ENCODE results near the gene UBE2Q2.
"Not testable (repeated sequence)": the region's sequence is repeated elsewhere in the genome, so short reads cannot be mapped to it uniquely, and the experiment has no call there.

Gene UBE2Q2

GRCh38 chr15:75842722-75843677 is at the start of gene UBE2Q2:
Gene UBE2Q2 (plus strand): TSS chr15:75843447. CDS start chr15:75843667, 220 bp downstream.
- DNase-seq, result peak; percentile 63

GRCh38 chr15:75796321-75796720 is 46.9 kb upstream of the UBE2Q2 start:
- no peak for DNase-seq

DNA sequence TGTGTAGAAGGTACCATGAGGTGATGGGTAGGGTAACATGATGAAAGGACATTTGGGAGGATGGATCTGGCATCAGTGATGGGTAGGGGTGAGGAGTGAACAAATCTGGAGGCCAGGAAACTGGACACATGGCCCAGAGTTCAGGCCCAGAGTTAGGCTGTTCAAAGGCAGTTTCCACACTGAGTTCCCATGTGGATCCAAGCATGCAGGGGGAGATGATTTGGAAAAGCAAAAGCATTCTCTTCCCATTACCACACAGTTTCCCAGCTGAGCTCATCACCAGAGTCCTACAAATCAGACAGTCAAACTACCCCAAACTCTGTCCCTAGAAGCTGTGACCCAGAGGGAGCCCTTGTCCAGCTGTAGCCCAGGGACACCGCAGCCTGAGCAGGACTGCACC is 46.1 kb upstream of the UBE2Q2 start:
- DNase-seq, result not testable (repeated sequence)

- DNase-seq, result no peak
Observed at GRCh38 chr15:75799190-75799589, 44.1 kb upstream of the UBE2Q2 start.

DNA sequence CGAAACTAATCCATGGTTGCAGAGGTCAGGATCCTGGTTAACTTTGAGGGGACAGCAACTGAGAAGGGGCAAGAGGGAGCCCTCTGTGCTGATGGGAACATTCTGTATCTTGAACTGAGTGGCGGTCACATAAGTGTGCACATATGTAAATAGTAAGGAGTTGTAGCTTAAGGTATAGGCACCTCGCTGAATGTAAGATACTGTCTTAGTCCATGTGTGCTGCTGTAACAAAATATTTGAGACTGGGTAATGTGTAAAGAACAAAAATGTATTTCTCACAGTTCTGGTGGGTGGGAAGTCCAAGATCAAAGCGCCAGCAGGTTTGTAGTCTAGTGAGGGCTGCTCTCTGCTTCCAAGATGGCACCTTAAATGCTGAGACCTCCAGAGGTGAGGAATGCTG is 42.8 kb upstream of the UBE2Q2 start:
- DNase-seq, result not testable (repeated sequence)

DNA sequence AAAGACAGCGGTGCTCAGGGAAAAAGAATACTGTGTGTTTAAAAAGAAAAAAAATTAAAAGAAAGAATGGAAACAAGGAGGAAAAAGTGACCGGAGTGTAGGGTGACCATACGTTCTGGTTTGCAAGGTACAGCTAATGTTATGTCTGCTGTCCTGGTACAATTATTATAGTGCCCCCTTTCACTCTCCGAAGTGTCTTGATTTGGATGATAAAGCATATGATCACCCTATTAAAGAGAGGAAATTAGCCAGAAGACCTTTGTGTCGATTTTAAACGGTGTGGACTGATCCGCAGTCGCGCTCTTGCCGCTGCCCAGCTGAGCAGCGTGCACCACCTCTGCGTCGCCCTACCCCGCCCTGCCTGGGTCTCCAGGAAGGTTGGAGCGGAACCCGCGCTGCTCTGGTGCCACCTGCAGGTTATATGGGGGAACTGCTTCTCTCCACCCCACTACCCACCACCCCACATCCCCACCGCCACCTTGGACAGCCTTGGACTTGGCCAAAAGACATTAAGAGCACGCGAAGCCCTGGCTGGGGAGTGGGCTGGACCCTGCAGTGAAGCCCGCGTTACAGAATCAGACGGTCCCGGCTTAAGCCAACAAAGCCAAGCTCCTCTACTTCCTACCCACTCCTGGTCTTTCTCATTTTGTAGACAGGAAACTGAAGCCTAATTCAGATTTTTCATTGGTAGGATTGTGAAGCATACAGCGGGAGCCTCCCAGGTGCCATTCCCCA is 41.2 kb upstream of the UBE2Q2 start:
- DNase-seq, result peak; percentile 64

- not testable (repeated sequence) for DNase-seq
Observed at GRCh38 chr15:75807486-75807885, 35.8 kb upstream of the UBE2Q2 start.

GRCh38 chr15:75808009-75808408 is 35.2 kb upstream of the UBE2Q2 start:
- DNase-seq, result not testable (repeated sequence)

GRCh38 chr15:75808563-75808962 is 34.7 kb upstream of the UBE2Q2 start:
- DNase-seq, result no peak

DNA sequence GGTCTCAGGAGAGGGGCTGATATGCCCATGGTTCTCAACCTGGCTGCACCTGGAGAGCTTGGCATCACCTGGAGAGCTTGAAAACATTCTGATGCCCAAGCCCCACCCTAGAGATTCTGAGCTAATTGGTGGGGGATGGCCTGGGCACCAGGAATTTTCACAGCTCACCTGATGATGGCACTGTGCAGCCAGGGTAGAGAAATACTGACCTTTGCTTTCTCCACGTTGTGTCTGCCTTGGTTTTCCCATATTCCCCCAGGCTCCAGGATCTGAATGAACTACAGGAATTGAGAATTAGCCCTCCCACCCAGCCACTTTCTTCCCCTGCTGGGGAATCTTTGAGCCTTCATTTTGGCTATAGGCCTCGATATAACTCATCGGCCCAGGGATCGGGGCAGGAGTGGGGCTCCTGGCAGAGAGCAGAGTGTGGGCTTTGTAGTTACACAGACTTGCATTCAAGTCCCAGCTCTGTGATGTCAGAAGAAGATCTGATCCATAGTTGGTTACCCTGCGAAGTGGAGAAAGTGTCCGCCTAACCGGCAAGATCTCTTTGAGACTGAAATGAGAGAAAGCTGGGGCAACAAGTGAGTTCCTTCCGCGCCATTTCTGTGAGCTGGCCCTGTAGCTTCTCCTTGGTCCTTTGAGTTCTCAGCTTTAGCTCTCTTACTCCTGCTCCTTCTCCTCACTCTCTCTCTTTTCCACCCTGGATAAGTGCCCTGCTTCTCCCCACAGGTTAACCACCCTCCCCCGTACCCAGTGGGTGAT is 33.1 kb upstream of the UBE2Q2 start:
- DNase-seq, result peak; percentile 8

- no peak for DNase-seq
Observed at GRCh38 chr15:75810874-75811498, 32.3 kb upstream of the UBE2Q2 start.

GRCh38 chr15:75811626-75812025 is 31.6 kb upstream of the UBE2Q2 start:
- DNase-seq, result no peak

DNA sequence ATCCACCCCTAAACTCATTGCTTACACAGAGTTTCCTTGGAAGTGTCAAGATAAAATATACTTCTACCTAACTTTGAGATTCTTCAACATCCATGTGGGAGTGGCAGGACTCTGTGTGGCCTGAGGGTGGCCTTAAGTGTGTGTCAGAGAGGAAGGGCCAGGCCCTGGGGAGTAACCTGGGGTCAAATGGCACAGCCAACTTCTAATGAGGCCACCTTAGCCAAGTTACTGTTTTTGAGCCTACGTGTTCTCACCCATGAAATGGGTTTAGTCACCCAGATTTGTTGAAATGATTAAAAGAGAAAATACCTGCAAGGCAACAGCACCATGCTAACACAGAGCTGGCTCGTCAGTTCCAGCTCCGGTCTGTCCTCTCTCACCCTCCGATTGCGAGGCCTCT is 28.5 kb upstream of the UBE2Q2 start:
- DNase-seq, result no peak

- DNase-seq, result no peak
Observed at GRCh38 chr15:75815811-75816719, 27.2 kb upstream of the UBE2Q2 start.

DNA sequence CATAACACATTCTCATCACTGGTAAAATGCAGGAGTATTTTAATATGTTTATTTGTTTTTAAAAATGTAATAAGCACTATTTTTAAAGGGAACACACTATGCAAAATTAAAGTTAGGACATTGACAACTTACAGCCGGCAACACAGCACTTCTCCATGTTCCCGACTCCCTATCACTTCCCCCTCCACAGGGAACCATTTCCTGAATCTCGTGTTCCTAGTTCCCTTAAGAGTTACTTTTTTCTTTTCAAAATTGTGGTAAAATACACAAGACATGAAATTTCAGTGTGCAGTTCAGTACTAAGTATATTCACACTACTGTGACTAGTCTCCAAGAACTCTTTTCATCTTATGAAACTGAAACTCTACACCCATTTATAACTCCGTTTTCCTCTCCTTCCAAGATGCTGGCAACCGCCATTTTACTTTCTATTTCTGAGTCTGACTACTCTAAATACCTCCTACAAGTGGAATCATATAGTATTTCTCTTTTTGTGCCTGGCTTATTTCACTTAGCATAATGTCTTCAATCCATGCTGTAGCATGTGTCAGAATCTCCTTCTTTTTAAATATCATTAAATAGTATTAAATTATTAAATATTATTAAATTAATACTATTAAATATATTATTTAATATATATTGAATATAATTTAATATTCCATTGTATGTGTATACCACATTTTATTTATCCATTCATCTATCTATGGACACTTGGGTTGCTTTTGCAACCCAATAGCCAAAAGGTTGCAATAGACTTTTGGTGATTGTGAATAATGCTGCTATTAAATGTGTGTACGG is 25.9 kb upstream of the UBE2Q2 start:
- peak; percentile 53 for DNase-seq

- DNase-seq, result no peak
Observed at GRCh38 chr15:75820206-75820605, 23.0 kb upstream of the UBE2Q2 start.

- no peak for DNase-seq
Observed at GRCh38 chr15:75821786-75822345, 21.4 kb upstream of the UBE2Q2 start.

- no peak for DNase-seq
Observed at GRCh38 chr15:75822685-75823278, 20.5 kb upstream of the UBE2Q2 start.

DNA sequence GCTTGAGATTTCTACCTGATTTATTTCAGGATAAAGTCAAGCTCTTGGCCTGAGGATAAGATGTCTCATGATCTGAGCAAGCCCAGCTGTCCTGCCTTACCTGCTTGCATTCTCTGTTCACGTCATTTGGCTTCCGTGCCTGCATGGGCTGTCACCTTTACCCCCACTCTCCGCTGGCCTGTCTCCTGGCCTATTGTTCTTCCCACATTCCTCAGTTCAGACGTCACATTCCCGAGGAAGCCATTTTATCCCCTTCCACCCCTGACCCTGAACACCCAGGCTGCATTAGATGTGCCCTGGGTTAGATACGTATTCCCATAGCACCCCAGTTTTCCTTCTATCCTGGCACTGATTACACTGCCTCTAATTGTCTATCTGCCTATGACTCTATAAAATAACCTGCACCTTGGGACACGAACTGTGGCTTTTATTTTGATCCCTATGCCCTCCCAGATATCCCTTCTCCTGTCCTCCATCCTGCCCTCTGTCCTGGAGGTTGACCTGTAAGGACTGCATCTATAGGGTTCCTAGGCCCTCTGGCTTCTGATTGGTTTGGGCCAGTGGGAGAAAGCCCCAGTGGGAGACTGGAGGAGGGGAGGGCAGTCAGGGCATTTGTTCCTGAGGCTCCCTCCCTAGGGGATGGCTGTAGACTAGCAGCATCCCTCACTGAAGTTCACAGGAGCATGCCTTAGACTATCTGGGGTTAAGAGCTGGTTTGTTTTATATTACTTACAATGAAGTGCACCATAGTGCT is 19.2 kb upstream of the UBE2Q2 start:
- DNase-seq, result no peak

Measured in MV-4-11 (cell line).